HepG2 (cell line): Measurements from ENCODE around the gene SLC25A22. TPM values are rescaled to one million over a fixed set of nuclear protein-coding genes. Genes with fewer than 3 reads are reported as not detected.

Source experiments
- ADNP ChIP-seq: sonication (generic); formaldehyde crosslinking; IDR thresholded peaks from 2 replicates; pipeline ENCODE4 v1.4.0; 2020; ENCODE audit warnings: missing genetic modification reagents
- EEA1 ChIP-seq: sonication (generic); formaldehyde crosslinking; IDR thresholded peaks from 2 replicates; pipeline ENCODE4 v1.5.1; 2020; ENCODE audit warnings: mild to moderate bottlenecking, missing genetic modification reagents, borderline replicate concordance
- ETV5 ChIP-seq: IDR thresholded peaks from 2 replicates; pipeline ENCODE4 v1.6.1; 2018; ENCODE audit warnings: missing biosample characterization, missing genetic modification reagents, inconsistent platforms, borderline replicate concordance
- GABPB1 ChIP-seq: IDR thresholded peaks from 2 replicates; pipeline ENCODE4 v1.6.1; 2016; ENCODE audit warnings: mild to moderate bottlenecking, missing genetic modification reagents, moderate library complexity, missing compliant biosample characterization
- HNRNPH1 ChIP-seq: fragments of 200-400 bp; formaldehyde crosslinking; optimal IDR thresholded peaks from 2 replicates; pipeline ENCODE3; 2017; ENCODE audit warnings: mild to moderate bottlenecking, low read depth, low read length
- KLF16 ChIP-seq, 2 experiments: sonication (generic) in 1 of 2; formaldehyde crosslinking in 1 of 2; IDR thresholded peaks; 2 replicates each; pipeline versions ENCODE4 v1.6.1 to v1.8.0; 2016 to 2023; ENCODE audit warnings: missing genetic modification reagents in 2 of 2, missing compliant biosample characterization in 1 of 2
- MAF1 ChIP-seq: sonication (generic); formaldehyde crosslinking; IDR thresholded peaks from 2 replicates; pipeline ENCODE4 v1.5.0; 2020; ENCODE audit warnings: missing genetic modification reagents, borderline replicate concordance
- MYPOP ChIP-seq: sonication (generic); formaldehyde crosslinking; IDR thresholded peaks from 2 replicates; pipeline ENCODE4 v1.8.1; 2023; ENCODE audit warnings: mild to moderate bottlenecking, moderate library complexity, missing genetic modification reagents
- NFYB ChIP-seq: sonication (generic); formaldehyde crosslinking; IDR thresholded peaks from 2 replicates; pipeline ENCODE4 v1.4.0; 2020; ENCODE audit warnings: missing genetic modification reagents
- NFYC ChIP-seq: IDR thresholded peaks from 2 replicates; pipeline ENCODE4 v1.6.1; 2016; ENCODE audit warnings: missing genetic modification reagents, missing compliant biosample characterization
- POGK ChIP-seq: sonication (generic); formaldehyde crosslinking; conservative IDR thresholded peaks from 2 replicates; pipeline ENCODE4 v1.8.0; 2022; ENCODE audit warnings: mild to moderate bottlenecking, moderate library complexity, missing genetic modification reagents
- POLR2A ChIP-seq, 2 experiments: IDR thresholded peaks; 2 replicates each; pipeline ENCODE4 v1.6.1; 2011; ENCODE audit warnings: low read depth in 2 of 2, low read length in 2 of 2, mild to moderate bottlenecking in 1 of 2, moderate library complexity in 1 of 2; ENCODE audit not compliant: insufficient read depth in 1 of 2
- POLR2AphosphoS5 ChIP-seq: IDR thresholded peaks from 2 replicates; pipeline ENCODE4 v1.6.1; 2012; ENCODE audit warnings: low read depth, low read length
- PRDM15 ChIP-seq: sonication (generic); formaldehyde crosslinking; IDR thresholded peaks from 2 replicates; pipeline ENCODE4 v1.4.0; 2020; ENCODE audit warnings: missing genetic modification reagents
- RXRA ChIP-seq: sonication (generic); formaldehyde crosslinking; IDR thresholded peaks from 2 replicates; pipeline ENCODE4 v1.5.1; 2020; ENCODE audit warnings: missing genetic modification reagents
- SALL1 ChIP-seq: sonication (generic); formaldehyde crosslinking; IDR thresholded peaks from 2 replicates; pipeline ENCODE4 v1.8.0; 2022; ENCODE audit warnings: mild to moderate bottlenecking, missing genetic modification reagents
- SKI ChIP-seq: fragments of 450-650 bp; IDR thresholded peaks from one replicate; pipeline ENCODE4 v1.6.1; 2018; ENCODE audit warnings: mild to moderate bottlenecking; ENCODE audit not compliant: partially characterized antibody
- SP2 ChIP-seq: sonication (generic); formaldehyde crosslinking; IDR thresholded peaks from 2 replicates; pipeline ENCODE4 v1.5.1; 2020; ENCODE audit warnings: mild to moderate bottlenecking, missing genetic modification reagents
- TBX2 ChIP-seq: sonication (generic); formaldehyde crosslinking; IDR thresholded peaks from 2 replicates; pipeline ENCODE4 v1.5.0; 2020; ENCODE audit warnings: missing genetic modification reagents, mild to moderate bottlenecking, borderline replicate concordance
- ZBTB7A ChIP-seq: sonication (generic); formaldehyde crosslinking; IDR thresholded peaks from 2 replicates; pipeline ENCODE4 v1.8.0; 2022; ENCODE audit warnings: mild to moderate bottlenecking, missing genetic modification reagents
- ZMAT5 ChIP-seq: sonication (generic); formaldehyde crosslinking; IDR thresholded peaks from 2 replicates; pipeline ENCODE4 v1.5.0; 2020; ENCODE audit warnings: mild to moderate bottlenecking, low read depth, missing genetic modification reagents, borderline replicate concordance
- ZNF563 ChIP-seq: sonication (generic); formaldehyde crosslinking; IDR thresholded peaks from 2 replicates; pipeline ENCODE4 v1.8.0; 2022; ENCODE audit warnings: mild to moderate bottlenecking, moderate library complexity, missing genetic modification reagents
- ZNF891 ChIP-seq: sonication (generic); formaldehyde crosslinking; IDR thresholded peaks from 2 replicates; pipeline ENCODE4 v1.5.0; 2020; ENCODE audit warnings: mild to moderate bottlenecking, missing genetic modification reagents
- ZSCAN25 ChIP-seq: sonication (generic); formaldehyde crosslinking; IDR thresholded peaks from 2 replicates; pipeline ENCODE4 v1.8.0; 2022; ENCODE audit warnings: mild to moderate bottlenecking, missing genetic modification reagents
- polyA plus RNA-seq, 8 experiments: library from polyadenylated mRNA; depleted of rRNA in 3 of 8; stranded (reverse) in 7 of 8; unstranded in 1 of 8; fragments of >200 nt; fragmentation: Illumina TruSeq in 4 of 8; extraction: Trizol in 4 of 8; gene quantifications; 2 replicates each; pipeline versions ENCODE4 v1.2.1 to v1.2.3, GENCODE V29; 2011 to 2016; ENCODE audit warnings: low read depth in 4 of 8, missing spikeins in 1 of 8, mixed read lengths in 1 of 8; ENCODE audit not compliant: insufficient read depth in 1 of 8
- total RNA-seq, 5 experiments: library from RNA; depleted of rRNA; stranded (reverse); fragments of >200 nt; fragmentation: Illumina TruSeq; extraction: Trizol; gene quantifications; 2 replicates each; pipeline ENCODE4 v1.2.3, GENCODE V29; 2016; ENCODE audit warnings: low read depth in 1 of 5

The SLC25A22 gene
- total and polyA plus RNA-seq, 2 of the 13 experiments (the other 11 are each of a cell fraction or from before 2014, with no cell fraction given): 12.4 to 19.2 TPM

- TF ChIP-seq HNRNPH1 (no peak), ZNF891 (no peak), GABPB1 (peak; percentile 79), SKI (no peak), TBX2 (peak; percentile 35), MAF1 (no peak), POLR2A (IDR thresholded peaks at IDR 0.05; ENCODE audit: insufficient read depth in 1 of 2, low read depth in 2 of 2, low read length in 2 of 2) (peak in 1 of 2 experiments; percentile 66; a peak in 2 of 4 replicates), ADNP (CRISPR knock-in tag) (no peak), SALL1 (0 out of 2 replicates have a peak, but pooled peaks have one; percentile 17), ZMAT5 (CRISPR knock-in tag) (no peak), NFYB (CRISPR knock-in tag) (peak; percentile 70), POGK (no peak), ZSCAN25 (CRISPR knock-in tag) (no peak), ETV5 (CRISPR knock-in tag) (0 out of 2 replicates have a peak, but pooled peaks have one; percentile 1), MYPOP (CRISPR knock-in tag) (peak; percentile 57; the same call in 1 of the 2 replicates), POLR2AphosphoS5 (peak; percentile 45; the same call in 1 of the 2 replicates), KLF16 (CRISPR knock-in tag; IDR thresholded peaks at IDR 0.05) (0 out of 4 replicates have a peak, but pooled peaks of 1 of the 2 experiments have one; percentile 28), ZNF563 (CRISPR knock-in tag) (no peak), ZBTB7A (0 out of 2 replicates have a peak, but pooled peaks have one; percentile 40), SP2 (CRISPR knock-in tag) (0 out of 2 replicates have a peak, but pooled peaks have one; percentile 28), NFYC (peak; percentile 46; the same call in 1 of the 2 replicates), PRDM15 (CRISPR knock-in tag) (0 out of 2 replicates have a peak, but pooled peaks have one; percentile 6), RXRA (peak; percentile 27; the same call in 1 of the 2 replicates), EEA1 (CRISPR knock-in tag) (peak; percentile 31; the same call in 1 of the 2 replicates)
Observed at GRCh38 chr11:819943-820649, 22.0 kb upstream of the SLC25A22 start (continued).
